H1 (cell line): Measurements from ENCODE around the gene OR52N5. TPM values are rescaled to one million over a fixed set of nuclear protein-coding genes. Genes with fewer than 3 reads are reported as not detected.

Experiments
- BACH1 ChIP-seq: IDR thresholded peaks from 2 replicates; pipeline ENCODE4 v1.6.1; 2012; ENCODE audit warnings: low read length, improper control_type of control experiment
- JUN ChIP-seq: IDR thresholded peaks from 2 replicates; pipeline ENCODE4 v1.6.1; 2011; ENCODE audit warnings: low read depth, mild to moderate bottlenecking, improper control_type of control experiment, low read length
- MAX ChIP-seq: IDR thresholded peaks from 2 replicates; pipeline ENCODE4 v1.6.1; 2012; ENCODE audit warnings: inconsistent platforms
- SIN3A ChIP-seq, 2 experiments: IDR thresholded peaks in 1 of 2; conservative IDR thresholded peaks in 1 of 2; 2 replicates each; pipeline ENCODE4 v1.6.1; 2011 to 2012; ENCODE audit warnings: low read length in 2 of 2, improper control_type of control experiment in 1 of 2, low read depth in 1 of 2, mild to moderate bottlenecking in 1 of 2
- SIRT6 ChIP-seq: IDR thresholded peaks from one replicate; pipeline ENCODE4 v1.7.1; 2012; ENCODE audit warnings: low read length, inconsistent platforms
- polyA plus RNA-seq, 7 experiments: library from polyadenylated mRNA; depleted of rRNA in 3 of 7; stranded (reverse) in 5 of 7; unstranded in 2 of 7; fragments of >200 nt in 5 of 7; fragments of 200-250 nt in 2 of 7; gene quantifications; 1 replicate in 5 of 7; 2 replicates in 1 of 7; 4 replicates in 1 of 7; pipeline versions ENCODE4 v1.2.1 to v1.2.3, GENCODE V29; 2011 to 2013; ENCODE audit warnings: missing spikeins in 2 of 7, mixed read lengths in 2 of 7
- total RNA-seq: library from RNA; stranded (reverse); fragmentation: NEBNext Ultra II Directional; extraction: Animal tissue kit (Norgen Biotek cat#: 25700); gene quantifications from 2 replicates; pipeline ENCODE4 v1.2.1, GENCODE V29; 2021

Gene OR52N5
- total and polyA plus RNA-seq, 2 of the 8 experiments (the other 6 are each of a cell fraction or from before 2014, with no cell fraction given), result 0.12 TPM; not detected in 1

- TF ChIP-seq BACH1 (no peak), MAX (no peak), SIRT6 (no peak), SIN3A (conservative IDR thresholded peaks at IDR 0.05 in 1 of 2, IDR thresholded peaks at IDR 0.05 in 1 of 2; ENCODE audit: low read depth in 1 of 2, low read length in 2 of 2) (no peak), JUN (no peak)
Measured at GRCh38 chr11:5831196-5831829, 48.2 kb upstream of the OR52N5 start (continued).
